ENCODE results near the gene VPS13D. TPM values are rescaled to one million over a fixed set of nuclear protein-coding genes. Genes with fewer than 3 reads are reported as not detected.
A peak's percentile ranks its signal among the peaks of the same experiment; 100 is the strongest.

The VPS13D gene
- total RNA-seq, 1 donor from 2014 or later, result 68.2 TPM

DNA sequence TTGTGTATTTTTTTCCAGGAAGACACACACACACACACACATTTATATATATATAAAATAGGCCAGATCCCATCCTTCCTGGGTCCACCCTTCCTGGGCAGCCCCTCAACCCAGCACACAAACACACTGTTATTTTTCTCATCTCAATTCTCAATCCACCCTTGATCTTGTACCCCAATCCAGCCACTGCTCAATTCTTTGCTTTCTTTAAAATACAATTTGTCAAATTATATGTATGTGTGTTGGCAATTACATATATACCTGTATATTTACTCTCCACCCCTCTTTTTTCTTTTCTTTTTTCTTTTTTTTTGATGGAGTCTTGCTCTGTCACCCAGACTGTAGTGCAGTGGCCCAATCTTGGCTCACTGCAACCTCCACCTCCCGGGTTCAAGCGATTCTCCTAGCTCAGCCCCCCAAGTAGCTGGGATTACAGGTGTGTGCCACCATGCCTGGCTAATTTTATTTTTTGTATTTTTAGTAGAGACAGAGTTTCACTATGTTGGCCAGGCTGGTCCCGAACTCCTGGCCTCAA, 299.9 kb downstream of the VPS13D start:
- intact Hi-C loops (cut with DNase I), result no loop called here
- DNase-seq (ENCODE audit: low spot score), result no peak

DNA sequence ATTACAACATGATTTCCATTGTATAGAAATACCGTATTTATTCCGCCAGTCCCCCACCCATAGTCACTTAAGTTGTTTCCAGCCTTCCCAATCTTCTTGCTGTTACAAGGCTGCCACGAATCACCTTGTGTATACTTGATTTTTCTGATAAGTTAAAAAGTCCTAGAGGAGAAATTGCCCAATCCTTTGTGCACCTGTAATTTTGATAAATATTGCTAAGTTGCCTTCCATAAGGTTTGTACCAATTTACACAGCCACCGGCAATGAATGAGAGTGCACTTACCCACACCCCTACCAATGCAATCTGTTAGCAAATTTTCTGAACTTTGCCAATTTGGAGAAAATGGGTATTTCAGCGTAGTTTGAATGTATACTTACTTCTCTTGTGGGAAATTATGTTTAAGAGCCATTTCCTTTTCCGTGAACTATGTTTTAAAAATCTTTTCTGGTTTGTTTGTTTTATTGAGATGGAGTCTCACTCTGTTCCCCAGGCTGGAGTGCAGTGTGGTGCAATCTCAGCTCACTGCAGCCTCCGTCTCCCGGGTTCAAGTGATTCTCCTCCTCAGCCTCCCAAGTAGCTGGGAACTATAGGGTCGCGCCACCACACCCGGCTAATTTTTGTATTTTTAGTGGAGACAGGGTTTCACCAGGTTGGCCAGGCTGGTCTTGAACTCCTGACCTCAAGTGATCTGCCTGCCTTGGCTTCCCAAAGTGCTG, 300.8 kb downstream of the VPS13D start:
- intact Hi-C loops (cut with DNase I), result no loop called here

DNA sequence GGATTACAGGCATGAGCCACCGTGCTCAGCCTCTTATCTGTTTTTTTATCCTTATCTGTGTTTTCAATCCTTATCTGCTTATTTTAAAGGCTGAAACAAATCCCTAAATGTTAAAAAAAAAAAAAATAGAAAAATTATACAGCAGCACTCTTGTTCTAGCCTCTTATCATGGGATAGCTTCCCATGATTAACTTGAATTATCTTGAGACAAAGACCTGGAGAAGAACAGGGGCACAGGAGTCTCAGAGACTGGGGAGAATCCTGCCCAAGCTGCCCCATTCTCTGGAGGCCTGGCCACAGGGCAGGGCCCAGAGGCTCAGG, 301.3 kb downstream of the VPS13D start:
- no peak for DNase-seq (ENCODE audit: low spot score)
- intact Hi-C loops (cut with DNase I), result no loop called here

More for the DNA sequence above, 300.8 kb downstream of the VPS13D start:
- no peak for DNase-seq (ENCODE audit: low spot score)

DNA sequence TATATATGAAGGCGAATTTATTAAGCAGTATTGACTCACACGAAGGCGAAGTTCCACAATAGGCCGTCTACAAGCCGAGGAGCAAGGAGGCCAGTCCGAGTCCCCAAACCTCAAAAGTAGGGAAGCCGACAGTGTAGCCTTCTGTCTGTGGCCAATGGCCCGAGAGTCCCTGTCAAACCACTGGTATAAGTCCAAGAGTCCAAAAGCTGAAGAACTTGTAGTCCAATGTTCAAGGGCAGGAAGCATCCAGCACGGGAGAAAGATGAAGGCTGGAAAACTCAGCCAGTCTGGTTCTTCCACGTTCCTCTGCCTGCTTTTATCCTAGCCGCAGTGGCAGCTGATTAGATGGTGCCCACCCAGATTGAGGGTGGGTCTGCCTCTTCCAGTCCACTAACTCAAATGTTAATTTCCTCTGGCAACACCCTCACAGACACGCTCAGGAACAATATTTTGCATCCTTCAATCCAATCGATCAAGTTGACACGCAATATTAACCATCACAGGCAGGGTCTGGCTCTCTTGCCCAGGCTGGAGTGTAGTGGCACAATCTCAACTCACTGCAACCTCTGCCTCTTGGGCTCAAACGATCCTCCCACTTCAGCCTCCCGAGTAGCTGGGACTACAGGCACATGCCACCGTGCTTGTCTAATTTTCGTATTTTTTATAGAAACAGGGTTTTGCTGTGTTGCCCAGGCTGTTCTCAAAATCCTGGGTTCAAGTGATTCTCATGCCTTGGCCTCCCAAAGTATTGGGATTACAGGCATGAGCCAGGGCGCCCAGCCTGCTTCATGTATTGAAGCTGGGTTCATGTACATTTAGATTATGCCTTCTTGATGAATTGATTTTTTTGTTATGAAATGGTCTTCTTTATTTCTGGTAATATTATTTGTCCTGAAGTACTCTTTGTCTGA, 302.8 kb downstream of the VPS13D start:
- intact Hi-C loops (cut with DNase I), result no loop called here
- DNase-seq (ENCODE audit: low spot score), result peak; percentile 63

DNA sequence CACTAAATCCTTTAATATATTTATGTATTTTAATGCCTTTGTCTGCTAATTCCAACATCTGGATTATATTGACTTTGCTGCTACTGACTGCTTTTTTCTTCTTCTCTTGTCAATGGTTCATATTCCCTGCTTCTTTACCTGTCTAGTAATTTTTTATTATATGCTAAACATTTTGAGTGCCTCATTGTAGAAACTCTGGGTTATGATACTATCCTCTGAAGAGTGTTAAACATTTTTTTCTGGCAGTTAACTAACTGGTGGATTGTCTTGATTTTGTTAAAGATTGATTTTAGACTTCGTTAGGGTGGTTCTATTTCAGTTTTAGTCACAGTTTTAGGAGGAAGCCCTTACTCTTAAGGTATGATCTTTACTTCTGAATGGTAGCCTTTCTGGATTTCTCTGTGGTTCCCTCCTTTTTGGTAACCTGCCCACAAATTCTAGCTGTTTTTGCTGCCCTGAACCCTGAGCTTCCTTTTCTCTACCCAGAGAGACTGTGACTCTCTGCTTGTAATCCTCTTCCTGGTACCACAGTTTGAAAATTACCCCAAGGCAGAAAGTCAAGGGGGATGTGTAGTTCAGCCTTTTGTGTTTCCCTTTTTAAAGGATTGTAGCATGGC, 306.3 kb downstream of the VPS13D start:
- intact Hi-C loops (cut with DNase I), result no loop called here
- no peak for DNase-seq (ENCODE audit: low spot score)

DNA sequence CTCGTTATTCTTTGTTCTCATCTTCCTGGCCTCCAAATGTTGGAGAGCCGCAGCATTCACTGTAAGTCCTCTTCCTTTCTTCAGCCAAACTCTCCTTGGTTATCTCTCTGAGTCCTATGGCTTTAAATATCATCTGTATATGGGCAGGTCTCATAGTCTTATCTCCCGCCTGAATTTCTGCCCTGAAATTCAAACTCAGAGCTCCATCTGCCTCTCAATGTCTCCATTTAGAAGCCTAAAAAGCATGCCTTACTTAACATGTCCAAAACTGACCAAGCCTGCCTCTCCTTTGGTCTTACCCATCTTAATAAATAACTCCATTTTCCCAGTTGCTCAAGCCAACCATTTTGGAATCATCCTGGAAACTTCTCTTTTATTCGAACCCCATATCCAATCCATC, 307.5 kb downstream of the VPS13D start:
- intact Hi-C loops (cut with DNase I), result no loop called here
- no peak for DNase-seq (ENCODE audit: low spot score)

DNA sequence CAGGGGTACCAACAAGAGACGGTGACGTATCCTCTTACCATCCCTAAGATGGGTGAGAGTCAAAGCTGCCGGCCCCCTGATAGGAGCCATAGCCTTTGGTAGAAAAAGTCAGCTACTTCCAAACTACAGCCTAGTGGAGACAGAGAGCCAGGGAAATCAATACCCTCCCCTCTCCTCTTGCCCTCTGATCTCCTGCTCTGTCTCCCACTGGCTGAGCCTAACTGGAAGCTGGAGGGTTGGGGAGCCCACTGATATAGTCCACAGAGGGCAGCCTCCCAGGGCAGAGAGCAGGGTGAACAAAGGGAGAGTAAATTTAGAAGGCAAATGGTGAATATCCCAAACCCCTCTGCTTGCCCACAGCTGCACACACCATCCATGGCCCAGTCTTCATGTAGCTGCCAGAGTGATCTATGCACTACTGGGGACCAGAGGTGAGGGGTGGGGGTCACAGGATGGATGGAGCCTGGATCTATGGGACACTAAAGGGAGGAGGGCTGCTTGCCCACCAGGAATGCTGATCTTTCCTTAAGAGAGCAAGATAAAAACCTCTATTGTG, 308.2 kb downstream of the VPS13D start:
- peak; percentile 4 for DNase-seq (ENCODE audit: low spot score)
- intact Hi-C loops (cut with DNase I), result loop anchor here (2.0 kb wide), 1 partner anchor 43 kb away; no protein-coding TSS in a partner anchor

DNA sequence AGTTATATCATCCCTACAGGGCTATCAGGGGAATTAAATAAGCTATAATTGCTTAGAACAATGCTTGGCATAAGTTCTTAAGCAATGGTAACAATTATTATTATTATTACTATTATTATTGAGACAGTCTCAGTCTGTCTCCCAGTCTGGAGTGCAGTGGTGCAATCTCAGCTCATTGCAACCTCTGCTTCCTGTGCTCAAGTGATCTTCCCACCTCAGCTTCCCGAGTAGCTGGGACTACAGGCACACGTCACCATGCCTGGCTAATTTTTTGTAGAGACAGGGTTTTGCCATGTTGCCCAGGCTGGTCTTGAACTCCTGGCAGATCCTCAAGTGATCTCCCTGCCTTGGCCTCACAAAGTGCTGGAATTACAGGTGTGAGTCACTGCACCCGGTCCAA, 308.7 kb downstream of the VPS13D start:
- intact Hi-C loops (cut with DNase I), result loop anchor here (2.0 kb wide), 1 partner anchor 42 kb away; no protein-coding TSS in a partner anchor

DNA sequence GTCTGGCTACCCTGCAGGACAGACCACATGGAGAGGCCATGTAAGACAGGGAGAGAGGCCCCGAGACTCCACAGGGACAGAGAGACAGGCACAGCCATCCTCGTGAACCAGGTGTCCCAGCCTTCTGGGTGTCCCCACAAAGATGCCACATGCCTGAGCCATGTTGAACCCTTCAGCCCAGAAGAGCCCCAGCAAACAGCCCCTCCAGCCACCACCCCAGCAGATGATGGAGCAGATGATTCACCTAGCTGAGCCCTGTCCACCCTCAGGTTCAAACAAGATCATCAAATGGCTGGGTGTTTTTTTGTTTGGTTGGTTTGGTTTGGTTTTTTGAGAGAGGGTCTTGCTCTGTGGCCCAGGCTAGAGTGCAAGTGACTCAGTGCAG, 309.5 kb downstream of the VPS13D start:
- peak; percentile 29 for DNase-seq (ENCODE audit: low spot score)
- intact Hi-C loops (cut with DNase I), result loop anchor here (2.0 kb wide), 1 partner anchor 41 kb away; no protein-coding TSS in a partner anchor

More for the DNA sequence above, 308.7 kb downstream of the VPS13D start:
- peak; percentile 7 for DNase-seq (ENCODE audit: low spot score)

DNA sequence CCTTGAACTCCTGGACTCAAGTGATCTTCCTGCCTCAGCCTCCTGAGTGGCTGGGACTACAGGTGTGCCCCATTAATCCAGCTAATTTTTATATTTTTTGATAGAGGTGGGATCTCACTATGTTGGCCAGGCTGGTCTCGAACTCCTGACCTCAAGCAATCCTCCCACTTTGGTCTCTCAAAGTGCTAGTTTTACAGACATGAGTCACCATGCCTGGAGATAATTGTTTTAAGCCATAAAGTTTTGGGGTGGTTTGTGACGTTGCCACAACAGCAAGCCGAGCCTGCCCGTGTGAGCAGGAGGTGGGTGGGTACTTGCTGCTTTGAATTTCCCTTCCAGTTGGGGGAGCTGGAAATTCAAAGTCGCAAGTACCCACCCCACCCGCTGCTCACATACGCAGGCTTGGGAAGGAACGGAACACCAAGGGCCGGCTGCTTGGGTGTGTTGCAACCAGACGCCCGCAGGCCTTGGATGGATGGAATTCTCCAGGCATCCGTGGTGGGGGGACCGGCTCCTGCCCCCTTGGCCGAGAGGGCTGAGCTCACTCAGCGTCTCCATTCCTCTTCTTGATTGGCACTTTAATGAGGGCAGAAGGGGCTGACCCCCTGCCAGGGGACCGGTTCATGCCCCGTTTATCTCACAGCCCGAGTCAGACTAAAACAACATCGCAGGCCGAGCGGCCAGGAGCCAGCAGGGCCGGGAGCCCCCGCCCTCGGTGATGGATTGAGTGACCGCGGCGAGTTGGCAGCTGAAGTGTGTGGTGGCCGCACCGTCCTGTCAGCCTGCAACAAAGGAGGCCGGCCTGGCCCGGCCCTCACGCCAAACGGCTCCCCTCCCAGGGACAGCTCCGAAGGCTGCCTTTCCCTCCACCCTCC, 310.1 kb downstream of the VPS13D start:
- DNase-seq (ENCODE audit: low spot score), result peak; percentile 85
- intact Hi-C loops (cut with DNase I), result loop anchor here (2.0 kb wide), 1 partner anchor 41 kb away; no protein-coding TSS in a partner anchor

DNA sequence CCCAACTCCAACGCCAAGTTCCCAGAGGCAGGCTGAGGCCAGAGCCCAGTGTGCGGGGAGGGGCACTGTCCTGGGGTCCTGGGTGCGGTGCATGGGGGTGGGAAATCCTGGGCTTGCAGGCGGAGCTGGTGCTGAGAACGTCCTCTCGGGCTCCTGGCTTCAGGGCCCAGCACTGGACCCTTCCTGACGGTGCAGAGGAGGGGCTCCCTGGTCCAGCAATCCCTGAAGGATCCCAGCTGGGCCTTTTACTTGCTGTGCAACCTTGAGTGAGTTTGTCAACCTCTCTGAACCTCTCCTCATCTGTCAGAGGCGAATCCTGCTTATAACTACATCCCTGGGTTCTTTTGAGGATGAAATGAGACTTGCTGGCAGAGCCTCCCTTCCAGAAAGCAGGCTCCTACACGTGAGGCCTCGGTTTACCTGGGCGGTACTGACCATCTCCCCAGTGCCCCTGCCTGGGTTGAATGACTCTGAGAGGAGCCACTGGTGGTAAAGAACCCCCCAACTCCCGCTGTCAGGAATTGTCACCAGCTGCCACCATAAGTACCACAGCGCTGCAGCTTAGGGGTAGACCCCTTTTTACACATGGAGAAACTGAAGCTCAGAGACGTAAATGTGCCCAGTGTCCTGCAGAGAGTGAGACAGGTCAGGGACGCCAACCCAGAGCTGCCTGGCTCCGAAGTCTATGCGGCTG, 310.9 kb downstream of the VPS13D start:
- peak; percentile 36 for DNase-seq (ENCODE audit: low spot score)
- intact Hi-C loops (cut with DNase I), result no loop called here

DNA sequence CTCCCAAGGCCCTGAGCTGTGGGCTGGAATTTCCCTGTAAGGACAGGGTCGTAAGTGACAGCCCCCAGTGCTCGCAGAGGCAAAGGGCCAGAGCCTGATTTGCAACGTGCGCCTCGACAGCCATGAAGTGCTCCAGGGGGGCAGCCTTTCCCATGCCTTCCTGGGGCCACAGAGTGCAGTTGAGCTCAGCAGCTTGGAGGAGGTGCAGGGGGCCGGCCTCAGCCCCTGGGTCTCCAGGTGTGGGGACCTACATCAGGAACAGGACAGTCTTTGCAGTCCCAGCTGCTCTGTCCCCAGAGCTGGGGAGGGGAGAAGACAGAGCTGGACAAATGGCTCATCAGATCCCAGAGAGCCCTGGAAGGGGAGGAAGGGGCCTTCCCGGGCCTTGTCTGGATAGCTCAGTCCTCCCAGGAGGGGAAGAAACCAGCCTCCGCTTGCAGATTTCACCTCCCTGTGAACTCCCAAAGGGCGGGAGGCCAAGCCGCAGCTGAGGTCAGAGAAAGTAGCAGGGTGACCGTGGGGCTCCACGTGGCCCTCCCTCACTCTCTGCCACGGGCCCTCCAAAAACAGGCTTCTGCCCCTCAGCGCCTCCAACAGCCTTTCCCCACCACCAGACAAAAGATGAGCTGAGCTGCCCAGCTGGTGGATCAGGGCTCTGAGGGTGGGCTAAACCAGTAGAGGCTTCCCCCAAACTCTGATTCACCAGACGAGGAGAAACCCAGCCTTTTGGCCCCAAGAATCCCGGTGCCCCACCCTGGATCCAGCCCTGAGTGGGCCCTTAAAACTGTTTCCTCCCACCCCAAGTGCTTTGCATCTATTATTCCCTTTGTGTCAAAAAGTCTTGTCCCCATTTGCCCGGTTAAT, 311.7 kb downstream of the VPS13D start:
- intact Hi-C loops (cut with DNase I), result no loop called here

DNA sequence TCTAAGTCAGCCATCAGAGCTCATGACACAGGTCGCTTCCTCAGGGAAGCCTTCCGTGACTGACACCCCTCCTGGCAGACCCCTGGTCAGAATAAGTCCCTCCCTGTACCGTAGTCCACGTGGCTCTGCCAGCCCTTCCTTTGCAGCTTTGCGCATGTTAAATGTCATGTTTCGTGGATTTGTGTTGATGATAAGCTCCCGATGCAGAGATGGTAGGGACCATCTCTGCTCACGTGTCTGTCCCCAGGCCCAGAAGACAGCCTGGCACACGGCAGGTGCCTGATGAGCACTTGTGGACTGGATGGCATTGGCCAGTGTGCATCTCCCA, 312.3 kb downstream of the VPS13D start:
- intact Hi-C loops (cut with DNase I), result no loop called here
- peak; percentile 63 for DNase-seq (ENCODE audit: low spot score)

More for the DNA sequence above, 311.7 kb downstream of the VPS13D start:
- DNase-seq (ENCODE audit: low spot score), result peak; percentile 74

DNA sequence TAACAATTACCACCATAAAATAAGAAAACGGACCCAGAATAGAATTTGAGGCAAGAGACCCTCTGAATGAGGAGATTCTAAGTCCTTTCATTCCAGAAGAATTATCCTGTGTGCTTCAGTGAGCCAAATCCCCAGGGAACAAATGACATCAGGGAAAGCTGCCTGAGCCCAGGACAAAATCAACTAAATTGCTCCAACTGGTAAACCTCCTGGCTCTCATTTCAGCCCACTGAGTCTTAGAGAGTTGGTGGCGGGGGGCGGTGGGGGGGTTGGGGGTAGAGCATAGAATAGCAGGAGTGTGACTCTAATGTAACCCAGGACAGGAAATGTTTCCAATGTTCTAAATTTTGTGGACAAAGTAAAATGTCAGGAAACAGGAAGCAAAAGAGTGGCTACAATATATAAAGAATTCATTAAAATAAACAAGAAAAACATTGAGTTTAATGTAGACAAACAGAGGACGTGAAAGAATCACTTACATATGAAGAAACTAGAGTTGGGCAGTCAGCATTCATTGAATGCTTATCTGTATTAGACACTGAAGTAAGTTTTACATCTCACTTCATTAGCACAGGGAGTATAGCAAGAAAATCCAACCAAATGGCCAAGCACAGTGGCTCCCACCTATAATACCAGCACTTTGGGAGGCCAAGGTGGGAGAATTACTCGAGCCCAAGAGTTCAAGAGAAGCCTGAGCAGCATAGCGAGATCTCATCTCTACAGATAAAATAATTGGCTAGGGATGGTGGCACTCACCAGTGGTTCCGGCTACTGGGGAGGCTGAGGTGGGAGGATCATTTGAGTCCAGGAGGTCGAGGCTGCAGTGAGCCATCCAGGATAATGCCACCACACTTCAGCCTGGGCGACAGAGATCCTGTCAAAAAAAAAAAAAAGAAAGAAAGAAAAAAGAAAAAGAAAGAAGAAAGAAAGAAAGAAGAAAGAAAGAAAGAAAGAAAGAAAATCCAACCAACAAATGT, 313.1 kb downstream of the VPS13D start:
- DNase-seq (ENCODE audit: low spot score), result peak; percentile 60
- intact Hi-C loops (cut with DNase I), result no loop called here

DNA sequence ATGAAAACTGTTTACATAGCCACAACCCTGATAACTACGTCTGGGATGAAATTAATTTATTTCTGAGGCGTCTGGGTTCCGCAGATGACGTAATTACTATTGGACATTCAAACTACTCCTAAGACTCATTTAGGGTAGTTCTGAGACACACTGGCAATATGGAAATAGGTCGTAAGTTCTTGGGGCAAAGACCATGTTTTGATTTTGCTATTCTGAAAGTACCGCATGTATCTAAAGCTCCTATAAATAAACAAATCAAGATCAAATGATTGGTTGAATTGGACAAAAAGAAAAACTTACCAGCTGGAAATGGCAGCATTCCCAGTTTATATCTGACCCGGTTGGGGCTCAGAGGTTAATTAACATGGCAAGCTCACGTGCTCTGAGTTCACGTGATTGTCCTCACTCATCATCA, 313.9 kb downstream of the VPS13D start:
- no peak for DNase-seq (ENCODE audit: low spot score)

DNA sequence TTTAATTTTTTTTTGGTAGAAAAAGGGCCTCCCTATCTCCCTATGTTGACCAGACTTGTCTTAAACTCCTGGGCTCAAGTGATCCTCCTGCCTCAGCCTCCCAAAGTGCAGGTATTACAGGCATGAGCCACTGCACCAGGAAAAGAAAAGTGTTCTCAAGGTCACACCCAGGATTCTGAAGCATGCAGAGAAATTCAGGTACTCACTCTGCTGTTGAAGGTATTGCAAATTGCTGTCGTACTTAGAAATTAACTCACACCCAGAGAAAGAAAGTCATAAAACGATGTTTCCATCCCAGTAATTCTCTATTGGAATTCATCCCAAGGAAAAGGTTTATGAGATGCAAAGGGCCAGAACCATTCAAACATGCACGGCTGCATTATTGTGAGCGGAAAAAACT, 314.5 kb downstream of the VPS13D start:
- DNase-seq (ENCODE audit: low spot score), result no peak
- intact Hi-C loops (cut with DNase I), result no loop called here

More for the DNA sequence above, 313.9 kb downstream of the VPS13D start:
- intact Hi-C loops (cut with DNase I), result no loop called here
